Iris pigment epithelial cell (primary cell): Measurements from ENCODE around the gene DDIT4.
"Not testable (repeated sequence)": the region's sequence is repeated elsewhere in the genome, so short reads cannot be mapped to it uniquely, and the experiment has no call there.

Experiments
- DNase-seq: peaks from one replicate; pipeline ENCODE4 v3.0.0-alpha.2; 2011; ENCODE audit warnings: low read depth

The DDIT4 gene, protein sequence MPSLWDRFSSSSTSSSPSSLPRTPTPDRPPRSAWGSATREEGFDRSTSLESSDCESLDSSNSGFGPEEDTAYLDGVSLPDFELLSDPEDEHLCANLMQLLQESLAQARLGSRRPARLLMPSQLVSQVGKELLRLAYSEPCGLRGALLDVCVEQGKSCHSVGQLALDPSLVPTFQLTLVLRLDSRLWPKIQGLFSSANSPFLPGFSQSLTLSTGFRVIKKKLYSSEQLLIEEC

DNA sequence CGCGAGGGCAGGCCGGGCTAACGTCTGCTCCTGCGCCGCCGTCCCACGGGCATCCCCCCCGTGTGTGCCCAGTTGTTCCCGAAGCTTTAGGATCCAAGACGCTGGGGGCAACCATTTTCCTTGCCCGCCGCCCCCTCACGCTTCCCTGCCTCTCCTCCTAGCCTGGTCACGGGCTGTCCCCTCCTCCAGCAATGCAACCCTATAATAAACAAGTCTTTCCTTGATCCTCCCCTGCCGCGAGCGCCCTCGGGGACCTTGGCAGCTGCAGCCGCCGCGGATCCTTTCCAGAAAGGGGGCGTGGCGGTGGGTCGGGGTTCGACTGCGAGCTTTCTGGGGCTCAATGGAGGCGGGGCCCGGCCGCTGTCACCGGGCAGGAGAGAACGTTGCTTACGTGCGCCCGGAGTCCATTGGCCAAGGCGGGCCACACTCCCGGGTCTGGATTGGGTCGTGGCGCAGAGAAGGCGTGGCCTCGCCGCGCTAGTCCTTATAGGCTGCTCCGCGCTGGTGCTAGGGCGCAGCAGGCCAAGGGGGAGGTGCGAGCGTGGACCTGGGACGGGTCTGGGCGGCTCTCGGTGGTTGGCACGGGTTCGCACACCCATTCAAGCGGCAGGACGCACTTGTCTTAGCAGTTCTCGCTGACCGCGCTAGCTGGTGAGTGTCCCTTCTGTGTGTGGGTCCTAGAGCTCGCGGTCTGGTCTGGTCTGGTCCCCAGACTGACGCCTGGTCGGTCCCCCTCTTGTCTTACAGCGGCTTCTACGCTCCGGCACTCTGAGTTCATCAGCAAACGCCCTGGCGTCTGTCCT, at the start of gene DDIT4:
DDIT4 (plus strand) TSS at position 515 of the 803 bp plus-strand sequence. CDS start 293 bp downstream, outside the sequence.
- DNase-seq, result peak; percentile 100

DNA sequence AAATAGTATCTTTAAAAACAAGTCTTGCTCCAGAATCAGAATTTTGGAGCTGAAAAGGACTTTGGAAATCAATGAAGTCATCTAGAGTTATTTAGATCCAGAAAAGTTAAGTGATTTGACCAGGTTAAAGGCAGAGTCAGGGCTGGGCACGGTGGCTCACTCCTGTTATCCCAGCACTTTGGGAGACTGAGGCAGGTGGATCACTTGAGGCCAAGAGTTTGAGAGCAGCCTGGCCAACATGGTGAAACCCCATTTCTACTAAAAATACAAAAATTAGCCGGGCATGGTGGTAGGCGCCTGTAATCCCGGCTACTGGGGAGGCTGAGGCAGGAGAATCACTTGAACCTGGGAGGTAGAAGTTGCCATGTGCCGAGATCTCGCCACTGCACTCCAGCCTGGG, 49.5 kb upstream of the DDIT4 start:
- DNase-seq, result not testable (repeated sequence)

DNA sequence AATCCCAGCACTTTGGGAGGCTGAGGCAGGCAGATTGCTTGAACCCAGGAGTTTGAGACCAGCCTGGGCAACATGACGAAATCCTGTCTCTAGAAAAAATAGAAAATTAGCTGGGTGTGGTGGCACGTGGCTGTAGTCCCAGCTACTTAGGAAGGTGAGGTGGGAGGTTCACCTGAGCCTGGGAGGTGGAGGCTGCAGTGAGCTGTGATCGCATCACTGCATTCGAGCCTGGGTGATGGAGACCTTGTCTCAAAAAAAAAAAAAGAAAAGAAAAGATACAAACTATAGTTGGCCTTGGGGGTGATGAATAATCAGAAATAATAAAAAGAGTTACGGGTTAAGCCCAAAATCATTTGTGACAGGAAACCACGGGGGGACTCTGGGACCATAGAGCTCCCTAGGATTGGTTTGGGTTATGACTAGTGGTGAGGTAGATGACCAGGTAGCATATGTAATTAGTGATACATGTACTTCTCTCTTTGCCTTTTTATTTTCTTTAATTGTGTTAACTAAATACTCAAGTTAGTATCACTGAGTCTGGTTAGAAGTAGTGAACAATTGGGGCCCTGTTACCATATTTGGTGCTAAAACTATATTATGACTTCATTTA, 47.2 kb upstream of the DDIT4 start:
- DNase-seq, result no peak

DNA sequence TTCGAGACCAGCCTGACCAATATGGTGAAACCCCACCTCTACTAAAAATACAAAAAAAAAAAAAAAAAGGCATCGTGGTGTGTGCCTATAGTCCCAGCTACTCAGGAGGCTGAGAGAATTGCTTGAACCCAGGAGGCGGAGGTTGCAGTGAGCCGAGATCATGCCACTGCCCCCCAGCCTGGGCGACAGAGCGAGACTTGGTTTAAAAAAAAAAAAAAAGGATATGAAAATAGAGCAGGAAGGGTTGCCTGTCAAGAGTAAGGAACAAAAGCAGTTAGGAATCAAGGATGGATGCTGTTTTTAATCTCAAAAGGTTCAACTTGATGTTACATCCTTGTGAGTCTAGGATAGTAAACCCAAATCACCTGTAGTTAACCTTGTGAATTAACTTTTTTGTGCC, 45.9 kb upstream of the DDIT4 start:
- no peak for DNase-seq

DNA sequence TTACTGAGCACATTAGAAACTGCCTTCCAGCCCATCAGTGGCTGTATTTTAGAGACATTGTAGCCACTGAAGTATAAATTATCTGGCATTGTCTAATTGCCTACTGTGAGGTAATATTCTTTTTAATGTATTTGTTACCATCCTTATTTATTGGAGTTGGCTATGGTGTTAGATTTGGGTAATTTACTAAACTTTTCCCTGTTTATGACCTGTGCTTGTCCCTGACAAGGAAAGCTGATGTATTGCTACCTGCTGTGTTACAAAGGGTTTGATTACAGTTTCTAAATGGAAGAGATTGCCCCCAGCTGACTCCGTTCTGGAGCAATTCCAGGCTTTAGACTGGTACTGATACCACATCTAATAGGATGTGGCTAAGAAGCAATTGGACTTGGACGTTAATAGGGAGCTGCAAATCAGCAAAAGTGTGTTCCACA, 45.4 kb upstream of the DDIT4 start:
- DNase-seq, result no peak

DNA sequence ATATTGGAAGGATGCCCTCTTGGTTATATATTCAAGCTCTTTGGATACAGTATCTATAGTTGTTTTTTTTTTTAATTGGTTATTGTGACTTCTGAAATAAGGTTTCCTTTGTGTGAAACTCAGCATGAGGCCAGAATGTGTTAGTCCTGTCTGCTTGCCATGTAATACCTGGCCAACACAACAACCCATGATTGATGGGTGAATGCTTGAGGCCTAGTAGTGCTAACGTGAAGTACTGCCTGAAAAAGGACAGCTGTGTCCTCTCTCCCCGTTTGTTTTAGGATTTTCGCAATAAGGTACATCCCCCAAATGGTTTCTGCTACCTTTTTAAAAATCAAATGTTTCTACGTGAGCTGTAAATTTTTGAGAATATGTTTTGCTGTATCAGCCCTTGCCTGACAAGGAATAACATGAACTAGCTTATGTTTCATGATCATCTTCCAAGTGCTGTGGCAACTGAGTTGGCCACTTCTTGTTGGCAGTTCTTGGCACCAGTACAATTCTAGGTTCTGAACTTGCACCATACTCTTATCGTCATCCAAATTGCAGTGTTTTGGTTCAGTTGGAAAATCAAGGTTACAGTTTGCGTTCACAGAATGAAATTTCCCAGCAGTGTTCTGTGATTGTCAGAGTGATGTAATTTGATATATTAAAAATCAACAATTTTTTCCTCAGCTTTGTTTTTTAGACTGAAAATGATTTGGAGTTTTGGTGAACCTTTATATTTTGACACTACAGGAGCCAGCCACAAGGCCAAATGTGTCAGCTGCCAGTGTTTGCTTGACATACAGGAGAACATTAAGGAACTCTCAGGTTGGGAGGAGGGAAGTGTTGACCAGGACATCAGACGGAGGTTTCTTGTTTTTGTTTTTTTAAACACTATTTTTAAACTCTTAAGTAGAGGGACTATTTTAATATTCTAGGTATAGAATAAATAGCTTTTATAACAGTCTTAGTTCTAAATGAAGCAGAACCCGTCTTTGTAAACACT, 44.2 kb upstream of the DDIT4 start:
- DNase-seq, result peak; percentile 78

DNA sequence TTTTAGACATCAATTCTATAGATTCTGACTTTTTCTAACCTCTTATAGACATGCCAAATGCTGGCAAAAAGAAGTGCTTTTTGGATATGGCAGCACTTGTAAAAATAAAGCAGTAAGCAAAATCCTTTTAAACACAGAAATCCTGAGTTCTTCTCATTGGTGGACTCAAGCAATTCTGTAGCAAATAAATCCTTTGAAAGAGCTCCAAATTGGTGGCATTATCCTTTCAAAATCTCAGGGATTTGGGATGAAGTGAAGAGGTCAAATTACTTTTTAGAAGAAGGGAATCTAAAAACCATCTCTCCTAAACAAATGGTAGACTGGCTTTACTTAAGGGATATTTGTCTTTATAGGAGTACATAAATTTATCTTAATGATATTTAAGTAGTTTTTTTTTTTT, 40.1 kb upstream of the DDIT4 start:
- no peak for DNase-seq

DNA sequence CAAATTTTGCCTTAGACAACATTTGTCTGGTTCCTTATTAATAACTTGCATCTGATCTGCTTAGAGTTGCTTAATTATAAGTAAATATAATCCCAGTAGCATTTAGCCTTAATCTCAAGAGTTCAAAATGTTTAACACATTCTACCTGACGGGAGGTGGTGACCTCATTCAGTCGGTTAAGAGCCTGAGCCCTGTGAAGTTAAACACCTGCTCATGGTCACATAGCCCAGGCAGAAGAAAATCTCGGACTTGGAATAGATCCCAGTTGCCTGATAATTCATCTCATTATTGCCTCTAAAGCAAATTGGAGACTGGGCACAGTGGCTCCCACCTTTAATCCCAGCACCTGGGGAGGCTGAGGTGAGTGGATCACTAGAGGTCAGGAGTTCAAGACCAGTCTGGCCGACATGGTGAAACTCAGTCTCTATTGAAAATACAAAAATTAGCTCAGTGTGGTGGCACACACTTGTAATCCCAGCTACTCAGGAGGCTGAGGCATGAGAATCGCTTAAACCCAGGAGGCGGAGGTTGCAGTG, 39.1 kb upstream of the DDIT4 start:
- no peak for DNase-seq

DNA sequence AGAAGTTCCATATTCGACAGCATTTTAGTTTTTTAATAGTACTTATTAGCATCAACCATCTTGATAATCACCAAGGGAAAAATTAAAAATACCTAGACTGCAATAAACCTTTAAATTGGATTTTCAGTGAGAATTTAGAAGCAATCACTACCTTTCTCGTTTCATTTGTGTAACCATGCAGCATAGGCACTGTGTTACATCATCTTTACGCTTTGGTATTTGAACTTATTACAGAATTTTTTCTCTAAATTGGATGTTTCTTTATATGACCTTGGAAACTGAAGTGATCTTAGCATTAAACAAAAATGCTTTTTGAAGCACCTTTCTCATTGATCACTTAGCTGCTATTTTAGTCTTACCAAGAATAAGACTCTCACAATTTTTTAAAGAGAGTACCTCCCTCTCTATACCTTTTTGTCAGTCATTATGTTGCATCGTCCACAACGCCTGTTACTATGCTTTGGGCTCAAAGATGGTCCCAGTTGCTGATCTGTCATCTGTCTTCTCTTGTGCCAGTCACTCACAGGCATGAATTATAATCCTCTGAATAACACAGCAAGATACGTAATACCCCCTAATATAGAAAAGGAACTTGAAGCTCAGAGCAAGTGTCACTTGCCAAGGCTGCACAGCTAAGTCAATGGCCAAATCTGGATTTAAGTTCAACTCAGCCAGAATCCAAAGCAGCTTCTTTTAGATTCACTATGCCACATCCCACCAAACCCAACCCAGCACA, 38.0 kb upstream of the DDIT4 start:
- DNase-seq, result no peak

DNA sequence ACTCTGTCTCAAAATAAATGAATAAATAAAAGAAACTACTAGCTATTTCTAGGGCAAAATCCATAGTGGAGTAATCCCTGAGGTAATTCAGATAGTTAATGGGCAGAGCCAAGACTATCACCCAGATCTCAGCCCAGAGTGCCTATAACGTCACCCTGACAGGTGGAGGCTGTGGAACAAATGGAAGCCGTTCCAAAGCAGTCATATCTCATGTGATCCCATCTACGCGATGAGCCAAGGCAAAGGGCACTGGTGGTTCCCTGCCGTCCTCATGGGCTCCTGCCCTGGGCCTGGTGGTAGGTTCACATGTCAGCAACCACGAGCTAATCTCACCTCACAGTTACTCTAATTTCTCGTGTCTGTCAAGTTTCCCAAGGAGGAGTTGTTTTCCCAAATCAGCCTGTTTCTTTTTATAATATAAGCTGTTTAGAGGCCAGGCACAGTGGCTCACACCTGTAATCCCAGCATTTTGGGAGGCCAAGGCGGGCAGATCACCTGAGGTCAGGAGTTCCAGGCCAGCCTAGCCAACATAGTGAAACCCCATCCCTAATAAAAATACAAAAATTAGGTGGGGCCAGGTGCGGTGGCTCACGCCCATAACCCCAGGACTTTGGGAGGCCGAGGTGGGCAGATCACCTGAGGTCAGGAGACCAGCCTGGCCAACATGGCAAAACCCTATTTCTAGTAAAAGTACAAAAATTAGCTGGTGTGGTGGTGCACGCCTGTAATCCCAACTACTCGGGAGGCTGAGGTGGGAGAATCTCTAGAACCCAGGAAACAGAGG, 35.1 kb upstream of the DDIT4 start:
- DNase-seq, result no peak

DNA sequence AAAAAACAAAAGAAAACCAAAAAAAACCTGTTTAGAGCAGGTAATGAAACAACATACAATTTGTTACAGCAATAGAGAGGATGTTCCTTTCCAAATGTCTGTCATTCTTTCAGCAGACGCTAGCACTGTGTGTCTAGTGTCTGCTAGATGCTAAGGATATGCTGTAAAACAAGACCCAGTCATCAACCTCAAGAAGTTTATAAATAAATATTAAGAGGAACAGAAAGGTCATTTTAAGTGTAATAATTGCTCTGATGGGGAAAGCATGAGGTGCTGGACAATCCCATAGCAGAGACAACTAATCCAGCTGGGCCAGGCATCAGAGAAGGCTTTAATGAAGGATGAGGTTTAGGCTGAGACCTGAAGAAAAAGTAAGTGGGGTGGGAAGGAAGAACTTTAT, 34.3 kb upstream of the DDIT4 start:
- DNase-seq, result no peak

DNA sequence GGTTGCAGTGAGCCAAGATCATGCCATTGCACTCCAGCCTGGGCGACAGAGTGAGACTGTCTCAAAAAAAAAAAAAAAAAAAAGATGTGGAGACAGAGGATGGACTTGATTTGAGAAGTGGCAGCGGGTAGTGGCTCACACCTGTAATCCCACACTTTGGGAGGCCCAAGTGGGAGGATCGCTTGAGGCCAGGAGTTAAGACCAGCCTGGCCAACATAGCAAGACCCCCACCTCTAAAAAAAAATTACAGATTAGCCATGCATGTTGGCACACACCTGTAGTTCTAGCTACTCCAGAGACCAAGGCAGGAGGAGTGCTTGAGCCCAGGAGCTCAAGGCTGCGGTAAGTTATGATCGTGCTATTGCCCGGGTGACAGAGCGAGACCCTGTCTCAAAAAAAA, 33.4 kb upstream of the DDIT4 start:
- DNase-seq, result no peak

DNA sequence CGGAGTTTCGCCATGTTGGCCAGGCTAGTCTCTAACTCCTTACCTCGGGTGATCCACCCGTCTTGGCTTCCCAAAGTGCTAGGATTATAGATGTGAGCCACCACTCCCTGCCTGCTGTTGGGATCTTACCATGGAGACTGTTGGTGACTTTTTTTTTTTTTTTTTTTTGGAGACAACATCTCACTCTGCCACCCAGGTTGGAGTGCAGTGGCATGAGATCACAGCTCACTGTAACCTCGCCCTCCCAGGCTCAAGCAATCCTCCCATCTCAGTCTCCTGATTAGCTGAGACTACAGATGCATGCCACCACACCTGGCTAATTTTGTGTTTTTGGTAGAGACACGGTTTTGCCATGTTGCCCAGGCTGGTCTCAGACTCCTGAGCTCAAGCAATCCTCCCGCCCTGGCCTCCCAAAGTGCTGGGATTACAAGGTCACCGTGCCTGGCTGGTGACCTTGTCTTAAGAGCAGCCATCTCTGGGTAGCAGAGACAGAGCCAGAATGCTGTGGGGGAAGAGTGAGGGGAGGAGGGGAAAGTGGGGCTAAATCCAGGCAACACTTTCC, 32.0 kb upstream of the DDIT4 start:
- DNase-seq, result no peak

DNA sequence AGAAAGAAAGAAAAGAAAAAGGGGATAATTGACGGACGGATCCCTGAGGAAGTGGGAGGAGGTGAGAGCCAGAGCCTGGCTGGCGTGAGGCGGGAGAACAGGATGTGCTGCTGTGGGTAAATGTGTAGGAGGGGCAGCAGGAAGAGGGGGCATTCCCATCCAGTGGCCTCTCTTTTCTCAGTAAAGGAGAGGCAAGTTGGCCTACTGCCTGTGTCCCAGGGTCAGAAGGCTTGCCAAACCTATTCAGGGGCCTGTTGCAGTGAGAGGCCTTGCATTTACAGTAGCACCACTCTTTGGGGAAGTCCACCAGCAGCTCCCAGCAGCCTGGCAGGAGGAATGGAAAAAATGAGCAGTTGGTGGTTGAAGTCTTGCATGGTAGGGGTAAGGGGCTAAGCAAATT, 31.0 kb upstream of the DDIT4 start:
- DNase-seq, result peak; percentile 64

DNA sequence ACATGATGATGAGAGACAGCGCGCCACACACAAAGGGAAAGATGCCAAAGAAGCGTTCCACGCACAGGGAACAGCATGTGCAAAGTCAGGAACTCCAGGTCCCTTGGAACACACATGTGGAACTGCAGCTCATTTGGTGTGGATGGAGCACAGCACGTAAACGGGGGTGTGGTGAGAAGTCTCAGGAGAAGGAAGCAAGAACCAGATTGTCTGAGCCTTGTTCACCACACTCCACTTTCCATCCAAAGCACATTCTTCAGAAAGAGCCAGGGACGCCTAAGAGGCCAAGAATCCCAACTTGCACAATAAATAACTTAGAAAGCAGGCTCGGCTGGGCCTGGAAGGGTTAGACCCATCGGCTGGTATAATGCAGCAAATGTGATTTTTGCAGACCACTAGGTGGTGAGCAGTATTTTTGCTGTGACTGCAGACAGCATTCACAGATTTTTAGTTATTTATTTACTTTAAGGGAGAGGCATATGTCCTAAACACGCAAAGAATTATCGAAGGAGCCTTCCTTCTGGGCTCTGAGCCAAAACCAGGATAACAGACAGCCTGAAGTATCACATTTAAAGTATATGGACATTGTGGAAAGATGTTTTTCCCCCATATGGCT, 29.8 kb upstream of the DDIT4 start:
- peak; percentile 97 for DNase-seq

DNA sequence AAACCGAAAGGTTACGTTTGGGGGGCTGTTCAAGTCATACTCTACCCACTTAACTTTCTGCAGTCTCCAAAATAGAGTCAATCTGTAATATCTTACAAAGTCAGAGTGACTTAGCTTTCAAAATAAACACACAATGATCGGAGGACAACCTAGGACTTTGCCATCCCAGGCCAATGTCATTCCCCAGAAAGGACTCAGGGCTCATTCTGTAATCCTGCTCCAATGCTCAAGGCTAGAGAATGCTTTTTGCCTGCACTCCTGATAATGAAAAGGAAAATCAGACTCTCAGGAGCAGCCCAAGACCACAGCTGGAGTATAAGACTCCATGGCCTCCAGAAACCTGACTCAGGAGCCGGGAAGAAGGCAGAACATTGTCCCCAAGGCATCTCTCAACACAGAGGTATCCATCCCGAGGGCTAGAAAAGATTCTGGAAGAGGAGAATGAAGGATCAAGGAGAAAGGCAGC, 29.1 kb upstream of the DDIT4 start:
- no peak for DNase-seq

DNA sequence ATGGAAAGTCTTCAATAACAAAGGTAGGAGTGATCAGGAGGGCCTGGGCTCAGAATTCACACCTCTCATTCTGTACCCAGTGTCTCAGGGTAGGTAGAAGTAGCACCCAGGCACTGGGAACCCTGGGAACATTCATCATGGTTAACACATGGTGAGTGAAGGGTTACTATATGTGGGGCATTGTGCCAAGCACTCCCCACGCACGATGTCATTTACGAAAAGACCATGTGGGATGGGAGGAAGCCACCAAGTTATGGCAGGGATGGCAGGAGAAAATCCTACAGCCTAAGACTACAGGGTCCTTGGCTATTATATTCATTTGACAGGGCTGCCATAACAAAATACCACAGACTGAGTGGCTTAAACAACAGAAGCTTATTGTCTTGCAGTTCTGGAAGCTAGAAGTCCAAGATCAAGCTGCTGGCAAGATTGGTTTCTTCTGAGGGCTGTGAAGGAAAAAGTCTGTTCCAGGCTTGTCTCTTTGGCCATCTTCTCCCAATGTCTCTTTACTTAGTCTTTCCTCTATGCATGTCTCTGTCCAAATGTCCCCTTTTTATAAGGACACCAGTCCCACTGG, 27.7 kb upstream of the DDIT4 start:
- no peak for DNase-seq

DNA sequence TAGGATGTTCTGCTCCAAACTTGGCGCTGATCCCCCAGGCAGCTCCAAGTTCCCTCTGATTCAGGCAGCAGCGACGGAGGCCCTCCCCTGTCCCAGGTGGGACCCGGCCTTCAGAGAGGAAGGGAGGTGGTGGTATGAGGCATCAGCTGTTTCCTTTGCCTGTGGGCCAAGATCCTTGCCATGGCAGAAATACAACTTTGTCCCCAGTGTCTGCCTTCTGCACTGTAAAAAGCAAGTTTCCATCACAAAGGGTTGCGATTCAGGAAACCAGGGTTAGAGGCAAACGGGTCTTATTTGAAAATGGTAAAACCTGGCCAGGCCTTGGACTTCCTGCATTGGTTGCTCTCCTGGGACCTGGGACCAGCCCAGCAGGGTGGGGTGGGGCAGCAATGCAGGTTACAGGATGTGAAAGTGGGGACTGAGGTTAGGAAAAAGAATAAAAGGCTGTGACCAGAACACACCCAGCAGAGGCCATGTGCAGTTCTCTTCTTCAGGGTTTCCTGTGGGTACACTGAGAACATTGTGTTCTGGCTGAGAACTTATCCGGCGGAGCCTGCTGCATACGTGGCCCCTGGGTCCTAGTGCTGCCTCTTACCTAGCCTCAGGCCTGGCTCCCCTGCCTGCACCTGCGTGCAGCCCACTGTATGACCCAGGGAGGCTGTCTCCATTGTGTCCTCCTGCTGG, 25.1 kb upstream of the DDIT4 start:
- DNase-seq, result peak; percentile 89
